Nephron (organoid): ENCODE data around the gene RFX2.

Experiments used
- H3K27ac Mint-ChIP-seq, 3 experiments: 2 replicates each; pipeline ENCODE4 v1.8.0; 2020; ENCODE audit warnings: mixed read lengths in 3 of 3, mild to moderate bottlenecking in 2 of 3, moderate library complexity in 1 of 3
- H3K27me3 Mint-ChIP-seq: 2 replicates; pipeline ENCODE4 v1.8.0; 2021; ENCODE audit warnings: low read depth, mild to moderate bottlenecking, moderate library complexity, mixed read lengths
- H3K36me3 Mint-ChIP-seq: 2 replicates; pipeline ENCODE4 v1.8.0; 2020; ENCODE audit warnings: low read depth, mixed read lengths
- H3K4me1 Mint-ChIP-seq: 2 replicates; pipeline ENCODE4 v1.8.0; 2020; ENCODE audit warnings: mixed read lengths
- H3K4me3 Mint-ChIP-seq, 3 experiments: 2 replicates each; pipeline ENCODE4 v1.8.0; 2020; ENCODE audit warnings: mild to moderate bottlenecking in 3 of 3, mixed read lengths in 3 of 3, moderate library complexity in 2 of 3
- H3K9me3 Mint-ChIP-seq: 2 replicates; pipeline ENCODE4 v1.8.0; 2020; ENCODE audit warnings: mixed read lengths
- TF ChIP-seq, protein P1 (sequence below), 3 experiments: fragments of 200-600 bp; sonication (generic); IDR thresholded peaks; one replicate each; pipeline ENCODE4 v1.5.0; 2021; ENCODE audit warnings: antibody characterized with exemption in 3 of 3; ENCODE audit not compliant: unreplicated experiment in 3 of 3

Gene RFX2

DNA sequence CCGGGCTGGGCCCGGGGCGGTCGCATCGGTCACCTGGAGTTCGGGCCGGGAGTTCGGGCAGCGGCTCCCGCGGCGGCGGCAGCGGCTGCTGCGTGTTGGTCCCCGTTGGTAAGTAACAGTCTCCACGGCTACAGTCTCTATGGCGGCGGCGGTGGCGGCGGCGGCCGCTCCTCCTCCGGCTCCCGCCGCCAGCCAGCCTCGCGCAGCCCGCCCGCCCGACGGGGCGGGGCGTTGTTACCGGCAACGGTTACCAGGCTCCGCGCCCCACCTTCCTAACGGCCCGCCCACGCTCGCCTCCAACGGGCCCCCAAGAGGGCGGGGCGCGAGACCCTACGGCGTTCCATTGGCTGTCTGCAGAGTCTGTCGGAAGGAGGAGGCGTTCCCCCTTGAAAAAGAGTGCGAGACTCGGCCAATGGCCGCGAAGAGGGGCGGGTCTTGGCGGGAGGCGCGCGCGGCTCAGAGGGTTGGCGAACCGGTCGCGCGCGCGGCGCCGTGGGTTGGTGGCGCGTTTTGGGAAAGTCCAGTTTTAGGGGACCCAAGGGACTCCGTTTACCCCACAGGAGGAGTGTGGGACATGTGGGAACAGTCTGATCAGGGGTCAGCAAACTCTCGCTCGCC is at the start of gene RFX2:
TSS of gene RFX2 (minus strand) at position 141 of the 618 bp plus-strand sequence. CDS start 63,004 bp downstream, outside the sequence.
- peaks cover 19% of the 10 kb centered on the region for H3K4me1 Mint-ChIP-seq
- H3K27me3 Mint-ChIP-seq, result peaks cover 12% of the 10 kb centered on the region
- no peaks in the 10 kb centered on the region for H3K36me3 Mint-ChIP-seq
- H3K27ac Mint-ChIP-seq, result peak within 1 kb of the TSS in 2 of 3 experiments; percentile 33 to 68
- H3K9me3 Mint-ChIP-seq, result no peaks in the 10 kb centered on the region
- TF ChIP-seq, protein P1, sequence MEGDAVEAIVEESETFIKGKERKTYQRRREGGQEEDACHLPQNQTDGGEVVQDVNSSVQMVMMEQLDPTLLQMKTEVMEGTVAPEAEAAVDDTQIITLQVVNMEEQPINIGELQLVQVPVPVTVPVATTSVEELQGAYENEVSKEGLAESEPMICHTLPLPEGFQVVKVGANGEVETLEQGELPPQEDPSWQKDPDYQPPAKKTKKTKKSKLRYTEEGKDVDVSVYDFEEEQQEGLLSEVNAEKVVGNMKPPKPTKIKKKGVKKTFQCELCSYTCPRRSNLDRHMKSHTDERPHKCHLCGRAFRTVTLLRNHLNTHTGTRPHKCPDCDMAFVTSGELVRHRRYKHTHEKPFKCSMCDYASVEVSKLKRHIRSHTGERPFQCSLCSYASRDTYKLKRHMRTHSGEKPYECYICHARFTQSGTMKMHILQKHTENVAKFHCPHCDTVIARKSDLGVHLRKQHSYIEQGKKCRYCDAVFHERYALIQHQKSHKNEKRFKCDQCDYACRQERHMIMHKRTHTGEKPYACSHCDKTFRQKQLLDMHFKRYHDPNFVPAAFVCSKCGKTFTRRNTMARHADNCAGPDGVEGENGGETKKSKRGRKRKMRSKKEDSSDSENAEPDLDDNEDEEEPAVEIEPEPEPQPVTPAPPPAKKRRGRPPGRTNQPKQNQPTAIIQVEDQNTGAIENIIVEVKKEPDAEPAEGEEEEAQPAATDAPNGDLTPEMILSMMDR (IDR thresholded peaks at IDR 0.05; ENCODE audit: unreplicated experiment in 3 of 3), result no peak
- peak within 1 kb of the TSS; percentile 89 to 91 (median 91) for H3K4me3 Mint-ChIP-seq

DNA sequence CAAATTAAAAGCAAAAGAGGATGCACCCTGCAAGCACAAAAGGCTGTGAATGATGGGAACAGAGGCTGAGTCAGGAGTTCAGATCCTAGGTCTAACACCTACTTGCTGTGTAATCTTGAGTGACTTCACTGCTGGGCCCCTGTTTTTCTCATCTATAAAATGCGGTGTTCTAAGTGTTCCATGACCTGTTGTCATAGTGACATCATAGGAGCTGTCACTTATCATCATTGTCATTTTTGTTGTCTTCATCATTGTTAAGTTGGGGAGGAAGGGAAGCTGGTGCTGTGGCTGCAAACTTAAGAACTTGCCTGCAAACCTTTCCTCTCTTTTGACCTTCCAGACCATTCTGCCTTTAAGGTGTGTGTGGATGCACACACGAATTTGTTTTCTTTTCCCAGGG is 45.7 kb upstream of the RFX2 start:
- Mint-ChIP-seq H3K4me1 (no peaks in the 10 kb centered on the region), H3K27me3 (peaks cover 3% of the 10 kb centered on the region), H3K9me3 (peaks cover 34% of the 10 kb centered on the region), H3K36me3 (no peaks in the 10 kb centered on the region), H3K4me3 (no peak overlapping the region), H3K27ac (no peak overlapping the region)
- TF ChIP-seq, protein P1 (IDR thresholded peaks at IDR 0.05; ENCODE audit: unreplicated experiment in 3 of 3), result no peak

DNA sequence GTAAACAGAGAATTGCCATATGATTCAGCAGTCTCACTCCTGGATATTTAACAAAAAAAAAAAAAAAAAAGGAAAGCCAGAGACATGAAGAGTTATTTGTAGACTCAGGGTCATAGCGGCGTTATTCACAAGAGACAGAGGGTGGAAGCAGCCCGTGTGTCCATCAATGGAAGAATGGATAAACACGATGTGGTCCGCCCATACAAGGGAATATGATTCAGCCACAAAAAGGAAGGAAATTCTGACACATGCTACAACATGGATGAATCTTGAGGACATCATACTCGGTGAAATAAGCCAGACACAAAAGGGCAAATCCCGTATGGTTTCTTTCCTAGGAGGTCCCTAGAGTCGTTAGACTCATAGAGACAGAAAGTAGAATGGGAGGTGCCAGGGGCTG is 40.0 kb upstream of the RFX2 start:
- H3K9me3 Mint-ChIP-seq, result peaks cover 20% of the 10 kb centered on the region
- H3K36me3 Mint-ChIP-seq, result peaks cover 3% of the 10 kb centered on the region
- no peaks in the 10 kb centered on the region for H3K27me3 Mint-ChIP-seq
- TF ChIP-seq, protein P1 (IDR thresholded peaks at IDR 0.05; ENCODE audit: unreplicated experiment in 3 of 3), result no peak
- no peaks in the 10 kb centered on the region for H3K4me1 Mint-ChIP-seq
- no peak overlapping the region for H3K27ac Mint-ChIP-seq
- H3K4me3 Mint-ChIP-seq, result no peak overlapping the region

- Mint-ChIP-seq H3K36me3 (no peaks in the 10 kb centered on the region), H3K4me1 (no peaks in the 10 kb centered on the region), H3K9me3 (peaks cover 11% of the 10 kb centered on the region), H3K27me3 (peaks cover 3% of the 10 kb centered on the region), H3K4me3 (no peak overlapping the region), H3K27ac (no peak overlapping the region)
- TF ChIP-seq, protein P1 (IDR thresholded peaks at IDR 0.05; ENCODE audit: unreplicated experiment in 3 of 3), result no peak
Observed at GRCh38 chr19:6141217-6141616, 30.9 kb upstream of the RFX2 start.

DNA sequence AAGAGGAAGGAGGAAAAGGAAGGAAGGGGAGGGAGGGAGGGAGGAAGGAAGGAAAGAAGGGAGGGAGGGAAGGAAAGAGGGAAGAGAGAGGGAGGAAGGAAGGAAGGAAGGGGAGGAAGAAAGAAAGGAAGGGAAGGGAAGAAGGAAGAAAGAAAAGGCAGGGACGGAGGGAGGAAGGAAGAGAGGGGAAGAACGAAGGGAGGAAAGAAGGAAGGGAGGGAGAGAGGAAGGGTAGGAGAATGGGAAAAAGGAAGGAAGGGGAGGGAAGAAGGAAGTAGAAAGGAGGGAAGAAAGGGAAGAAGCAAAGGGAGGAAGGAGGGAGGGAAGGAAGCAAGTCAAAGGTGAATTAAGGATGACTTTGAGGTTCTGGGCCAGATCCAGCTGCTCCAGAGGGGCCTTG is 28.2 kb upstream of the RFX2 start:
- peaks cover 6% of the 10 kb centered on the region for H3K9me3 Mint-ChIP-seq
- TF ChIP-seq, protein P1 (IDR thresholded peaks at IDR 0.05; ENCODE audit: unreplicated experiment in 3 of 3), result no peak
- H3K27me3 Mint-ChIP-seq, result no peaks in the 10 kb centered on the region
- H3K4me3 Mint-ChIP-seq, result no peak overlapping the region
- H3K4me1 Mint-ChIP-seq, result no peaks in the 10 kb centered on the region
- no peaks in the 10 kb centered on the region for H3K36me3 Mint-ChIP-seq
- H3K27ac Mint-ChIP-seq, result no peak overlapping the region

- Mint-ChIP-seq H3K4me3 (no peak overlapping the region), H3K36me3 (no peaks in the 10 kb centered on the region), H3K4me1 (no peaks in the 10 kb centered on the region), H3K9me3 (peaks cover 6% of the 10 kb centered on the region), H3K27me3 (no peaks in the 10 kb centered on the region), H3K27ac (no peak overlapping the region)
- TF ChIP-seq, protein P1 (IDR thresholded peaks at IDR 0.05; ENCODE audit: unreplicated experiment in 3 of 3), result no peak
Observed at GRCh38 chr19:6138066-6138465, 27.8 kb upstream of the RFX2 start.
